DND-41 (cell line): Measurements from ENCODE around the gene SKA1.

Source experiments
- ATAC-seq: fragments of 200-7000 bp; cut with Tn5 transposase; 3 replicates; pipeline ENCODE4 v1.9.1; 2021; ENCODE audit warnings: low read depth; ENCODE audit not compliant: insufficient read depth
- DNase-seq: peaks from one replicate; pipeline ENCODE4 v3.0.0-alpha.2; 2020
- H2AFZ ChIP-seq: 2 replicates; pipeline ENCODE4 v1.6.0; 2012; ENCODE audit warnings: low read depth, low read length
- H3K27ac ChIP-seq: 2 replicates; pipeline ENCODE4 v1.5.1; 2012; ENCODE audit warnings: low read length, inconsistent platforms
- H3K27me3 ChIP-seq: fragments of 200-600 bp; sonication (generic); 2 replicates; pipeline ENCODE4 v1.6.0; 2012; ENCODE audit warnings: low read length, mild to moderate bottlenecking, inconsistent platforms; ENCODE audit not compliant: insufficient read depth, poor library complexity
- H3K36me3 ChIP-seq: 2 replicates; pipeline ENCODE4 v1.5.1; 2012; ENCODE audit warnings: low read length, inconsistent platforms; ENCODE audit not compliant: insufficient read depth
- H3K4me1 ChIP-seq: 2 replicates; pipeline ENCODE4 v1.5.1; 2012; ENCODE audit warnings: mild to moderate bottlenecking, low read length; ENCODE audit not compliant: insufficient read depth
- H3K4me2 ChIP-seq: 2 replicates; pipeline ENCODE4 v1.6.0; 2012; ENCODE audit warnings: mild to moderate bottlenecking, moderate library complexity, low read length, inconsistent platforms; ENCODE audit not compliant: insufficient read depth
- H3K4me3 ChIP-seq, 2 experiments: fragments of 200-600 bp in 1 of 2; shearing (Covaris generic) in 1 of 2; 2 replicates each; pipeline ENCODE4 v1.5.1; 2012 to 2016; ENCODE audit warnings: inconsistent platforms in 2 of 2, low read length in 2 of 2, mild to moderate bottlenecking in 2 of 2, low read depth in 1 of 2, moderate library complexity in 1 of 2
- H3K79me2 ChIP-seq: 2 replicates; pipeline ENCODE4 v1.6.0; 2012; ENCODE audit warnings: low read length, inconsistent platforms; ENCODE audit not compliant: insufficient read depth
- H3K9ac ChIP-seq: 2 replicates; pipeline ENCODE4 v1.6.0; 2012; ENCODE audit warnings: low read depth, mild to moderate bottlenecking, inconsistent platforms, low read length, moderate library complexity
- H3K9me3 ChIP-seq: 2 replicates; pipeline ENCODE4 v1.5.1; 2012; ENCODE audit warnings: low read length, moderate library complexity, mild to moderate bottlenecking, inconsistent platforms; ENCODE audit not compliant: insufficient read depth, severe bottlenecking
- H4K20me1 ChIP-seq: 2 replicates; pipeline ENCODE4 v1.6.0; 2012; ENCODE audit warnings: low read length; ENCODE audit not compliant: insufficient read depth
- CTCF ChIP-seq: IDR thresholded peaks from 2 replicates; pipeline ENCODE4 v1.5.1; 2012; ENCODE audit warnings: borderline replicate concordance, low read length, moderate library complexity, mild to moderate bottlenecking; ENCODE audit not compliant: poor library complexity, severe bottlenecking; ENCODE audit errors: extremely low read depth
- EZH2 ChIP-seq: IDR thresholded peaks from 3 replicates; pipeline ENCODE4 v1.6.1; 2012; ENCODE audit warnings: borderline replicate concordance, low read depth, mild to moderate bottlenecking, moderate library complexity, low read length, inconsistent platforms; ENCODE audit not compliant: severe bottlenecking

The SKA1 gene

GRCh38 chr18:50331691-50332090 is 43.2 kb upstream of the SKA1 start:
- Histone ChIP-seq H4K20me1 (no peaks in the 10 kb centered on the region), H3K27me3 (peaks cover 13% of the 10 kb centered on the region), H3K27ac (no peak overlapping the region), H3K79me2 (no peaks in the 10 kb centered on the region), H2AFZ (no peak overlapping the region), H3K4me2 (no peak overlapping the region), H3K4me1 (no peaks in the 10 kb centered on the region), H3K36me3 (no peaks in the 10 kb centered on the region), H3K9ac (no peak overlapping the region), H3K4me3 (no peak overlapping the region), H3K9me3 (no peaks in the 10 kb centered on the region)
- TF ChIP-seq CTCF = no peak
- no peak for TF ChIP-seq EZH2
- ATAC-seq = no peak
- no peak for DNase-seq

- H3K36me3 ChIP-seq = no peaks in the 10 kb centered on the region
- peaks cover 24% of the 10 kb centered on the region for H3K27me3 ChIP-seq
- no peak overlapping the region for H3K4me2 ChIP-seq
- H3K9me3 ChIP-seq = no peaks in the 10 kb centered on the region
- no peak for ATAC-seq
- no peak overlapping the region for H3K27ac ChIP-seq
- TF ChIP-seq CTCF = no peak
- no peak for TF ChIP-seq EZH2
- no peak overlapping the region for H2AFZ ChIP-seq
- no peaks in the 10 kb centered on the region for H3K4me1 ChIP-seq
- H3K9ac ChIP-seq = no peak overlapping the region
- no peaks in the 10 kb centered on the region for H3K79me2 ChIP-seq
- no peak for DNase-seq
- H4K20me1 ChIP-seq = no peaks in the 10 kb centered on the region
- H3K4me3 ChIP-seq = no peak overlapping the region
These were observed 40.2 kb upstream of the SKA1 start for GRCh38 chr18:50334546-50335152.

GRCh38 chr18:50338122-50338521 is 36.7 kb upstream of the SKA1 start:
- Histone ChIP-seq H3K4me1 (no peaks in the 10 kb centered on the region), H2AFZ (no peak overlapping the region), H4K20me1 (no peaks in the 10 kb centered on the region), H3K27me3 (peaks cover 24% of the 10 kb centered on the region), H3K79me2 (no peaks in the 10 kb centered on the region), H3K4me3 (no peak overlapping the region), H3K9me3 (no peaks in the 10 kb centered on the region), H3K4me2 (no peak overlapping the region), H3K27ac (no peak overlapping the region), H3K9ac (no peak overlapping the region), H3K36me3 (no peaks in the 10 kb centered on the region)
- TF ChIP-seq EZH2 (no peak), CTCF (no peak)
- ATAC-seq = no peak
- DNase-seq = no peak
